HEK293T (cell line): ENCODE data around the gene ZNF236.

Experiments used
- CTCF ChIA-PET: fragments of 350-600 bp; formaldehyde crosslinking; extraction: SDS; loops from one replicate; lab custom pipeline; 2021; ENCODE audit warnings: antibody characterized with exemption, inconsistent platforms; lab: Yijun Ruan, JAX
- POLR2A ChIA-PET: fragments of 350-600 bp; formaldehyde crosslinking; extraction: SDS; loops from one replicate; lab custom pipeline; 2020; ENCODE audit warnings: antibody characterized with exemption, inconsistent platforms; lab: Yijun Ruan, JAX
- DNase-seq: peaks from one replicate; pipeline ENCODE4 v3.0.0; 2012; ENCODE audit warnings: mixed read lengths; ENCODE audit errors: extremely low spot score
- ARNT ChIP-seq: fragments of 450-650 bp; IDR thresholded peaks from 2 replicates; pipeline ENCODE4 v1.6.1; 2017; ENCODE audit warnings: mild to moderate bottlenecking
- BHLHE40 ChIP-seq: fragments of 450-650 bp; IDR thresholded peaks from 2 replicates; pipeline ENCODE4 v1.6.1; 2016; ENCODE audit warnings: mild to moderate bottlenecking, moderate library complexity, borderline replicate concordance
- CTBP1 ChIP-seq: fragments of 450-650 bp; IDR thresholded peaks from 2 replicates; pipeline ENCODE4 v1.6.1; 2016; ENCODE audit warnings: borderline replicate concordance
- ELF4 ChIP-seq: fragments of 450-650 bp; IDR thresholded peaks from 2 replicates; pipeline ENCODE4 v1.6.1; 2017; ENCODE audit warnings: antibody characterized with exemption
- FOXA1 ChIP-seq: fragments of 450-650 bp; IDR thresholded peaks from 2 replicates; pipeline ENCODE4 v1.6.1; 2016; ENCODE audit warnings: mild to moderate bottlenecking
- FOXK2 ChIP-seq: fragments of 450-650 bp; IDR thresholded peaks from 2 replicates; pipeline ENCODE4 v1.6.1; 2016; ENCODE audit warnings: mild to moderate bottlenecking
- FOXM1 ChIP-seq: fragments of 450-650 bp; IDR thresholded peaks from 2 replicates; pipeline ENCODE4 v1.6.1; 2017; ENCODE audit warnings: mild to moderate bottlenecking, borderline replicate concordance
- HDGF ChIP-seq: fragments of 450-650 bp; IDR thresholded peaks from 2 replicates; pipeline ENCODE4 v1.6.1; 2017; ENCODE audit warnings: antibody characterized with exemption, borderline replicate concordance
- L3MBTL2 ChIP-seq: fragments of 450-650 bp; conservative IDR thresholded peaks from 2 replicates; pipeline ENCODE4 v1.6.1; 2016; ENCODE audit warnings: mild to moderate bottlenecking
- LEF1 ChIP-seq: fragments of 450-650 bp; IDR thresholded peaks from 2 replicates; pipeline ENCODE4 v1.6.1; 2017; ENCODE audit warnings: mild to moderate bottlenecking, borderline replicate concordance
- NFRKB ChIP-seq: fragments of 450-650 bp; IDR thresholded peaks from 2 replicates; pipeline ENCODE4 v1.6.1; 2016; ENCODE audit warnings: mild to moderate bottlenecking, moderate library complexity
- PKNOX1 ChIP-seq: fragments of 450-650 bp; IDR thresholded peaks from 2 replicates; pipeline ENCODE4 v1.6.1; 2016
- SP1 ChIP-seq: fragments of 450-650 bp; IDR thresholded peaks from 2 replicates; pipeline ENCODE4 v1.6.1; 2017
- SUZ12 ChIP-seq: fragments of 450-650 bp; IDR thresholded peaks from 2 replicates; pipeline ENCODE4 v1.6.1; 2016; ENCODE audit warnings: mild to moderate bottlenecking
- TARDBP ChIP-seq: fragments of 450-650 bp; IDR thresholded peaks from 2 replicates; pipeline ENCODE4 v1.6.1; 2016
- ZNF384 ChIP-seq: fragments of 450-650 bp; IDR thresholded peaks from 2 replicates; pipeline ENCODE4 v1.6.1; 2016

Gene ZNF236

DNA sequence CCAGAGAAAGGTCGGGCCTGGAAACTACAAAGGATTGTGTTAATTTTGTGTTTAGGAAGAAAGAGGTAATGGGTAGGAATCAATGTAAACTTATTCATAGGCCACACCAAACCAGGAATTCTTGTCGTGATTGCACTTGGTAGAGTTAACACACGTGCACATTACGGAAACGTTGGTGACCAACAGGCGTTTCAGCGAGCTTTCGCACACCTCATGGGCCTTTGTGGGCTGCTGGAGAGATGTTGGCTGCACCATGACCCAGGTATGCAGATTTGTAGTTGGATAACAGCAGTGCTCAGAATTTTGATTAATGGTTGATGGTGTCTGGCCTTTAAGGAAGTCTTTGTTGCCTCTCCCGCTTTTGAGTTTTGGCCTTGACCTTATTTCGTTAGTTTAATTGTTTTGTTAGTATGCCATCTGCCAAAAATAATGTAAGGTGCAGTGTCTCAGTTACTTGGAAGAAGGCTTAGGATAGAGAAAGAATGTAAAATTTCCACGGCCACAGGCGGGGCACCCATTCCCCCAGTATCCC is 1.9 kb downstream of the ZNF236 start:
- ChIA-PET CTCF (interaction anchor here (1.0 kb wide), 1 partner anchor 23 kb away, joined by 3 read pairs; no protein-coding TSS in a partner anchor), POLR2A (no interaction called here)
- DNase-seq = no peak
- TF ChIP-seq HDGF (no peak), PKNOX1 (no peak), NFRKB (no peak), CTBP1 (no peak), ARNT (no peak), LEF1 (no peak), FOXA1 (no peak), ELF4 (no peak), L3MBTL2 (no peak), BHLHE40 (no peak), SP1 (no peak), ZNF384 (no peak), FOXM1 (no peak), TARDBP (no peak), FOXK2 (no peak)

DNA sequence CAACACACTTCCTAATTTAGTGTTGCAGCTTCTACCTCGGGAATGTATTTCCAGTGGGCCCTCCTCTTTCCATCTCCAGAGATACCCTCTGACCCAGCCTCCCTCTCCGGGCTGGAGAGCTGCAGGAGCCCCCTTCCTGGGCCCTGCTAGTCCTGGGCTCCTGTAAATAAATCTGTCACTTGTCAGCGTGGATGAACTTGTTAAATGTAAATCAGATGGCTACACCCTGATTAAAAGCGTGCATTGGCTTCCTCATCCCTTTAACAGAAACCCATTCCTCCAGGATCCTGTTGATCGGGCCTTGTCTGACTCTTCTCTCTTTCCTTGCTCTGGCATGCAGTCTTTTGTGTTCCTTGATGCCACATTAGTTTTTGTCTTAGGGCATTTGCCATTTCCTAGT is 2.4 kb downstream of the ZNF236 start:
- DNase-seq = no peak
- ChIA-PET POLR2A (no interaction called here), CTCF (no interaction called here)
- TF ChIP-seq PKNOX1 (peak; percentile 55), L3MBTL2 (no peak), NFRKB (no peak)

GRCh38 chr18:76827205-76828200 is 5.1 kb downstream of the ZNF236 start:
- TF ChIP-seq ARNT (no peak), LEF1 (no peak), SP1 (no peak), ZNF384 (no peak), HDGF (no peak), ELF4 (no peak)
- DNase-seq = no peak
- CTCF ChIA-PET = interaction anchor here (0.7 kb wide), 1 partner anchor 32 kb away, joined by 3 read pairs; no protein-coding TSS in a partner anchor
- POLR2A ChIA-PET = no interaction called here

DNA sequence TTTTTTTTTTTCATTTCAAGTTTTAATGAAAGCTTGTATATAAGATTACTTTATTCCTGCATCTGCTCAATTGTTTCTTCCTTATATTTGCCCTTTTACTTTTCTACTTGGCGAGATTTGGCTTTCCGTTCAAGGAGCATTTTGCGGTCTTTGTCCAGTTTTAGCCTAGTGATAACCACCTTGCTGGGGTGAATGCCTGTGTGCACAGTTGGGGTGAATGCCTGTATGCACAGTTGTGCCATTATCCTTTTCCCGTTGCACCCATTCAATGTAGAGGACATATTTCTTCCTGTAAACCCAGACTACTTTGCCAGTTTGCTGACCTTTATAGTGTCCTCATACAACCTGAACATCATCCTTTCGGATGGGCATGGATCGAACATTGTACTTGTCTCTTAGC is 12.0 kb downstream of the ZNF236 start:
- TF ChIP-seq ARNT = no peak
- no peak for TF ChIP-seq HDGF
- no peak for TF ChIP-seq CTBP1
- TF ChIP-seq ELF4 = no peak
- no peak for TF ChIP-seq FOXM1
- TF ChIP-seq LEF1 = no peak
- no peak for TF ChIP-seq SUZ12
- TF ChIP-seq FOXA1 = no peak
- no peak for TF ChIP-seq FOXK2
- TF ChIP-seq ZNF384 = no peak
- TF ChIP-seq BHLHE40 = no peak
- TF ChIP-seq NFRKB = no peak
- TF ChIP-seq TARDBP = no peak
- no peak for TF ChIP-seq L3MBTL2
- ChIA-PET POLR2A (no interaction called here), CTCF (no interaction called here)
- DNase-seq = no peak

GRCh38 chr18:76835380-76835779 is 13.0 kb downstream of the ZNF236 start:
- POLR2A ChIA-PET = no interaction called here
- TF ChIP-seq ARNT (no peak), LEF1 (no peak), PKNOX1 (no peak), NFRKB (no peak)
- CTCF ChIA-PET = no interaction called here
- DNase-seq = no peak

- TF ChIP-seq CTBP1 (no peak), SP1 (no peak), FOXK2 (no peak), PKNOX1 (no peak), BHLHE40 (no peak), ZNF384 (no peak), ARNT (no peak), FOXA1 (no peak), SUZ12 (no peak), TARDBP (no peak), LEF1 (no peak), ELF4 (no peak)
- POLR2A ChIA-PET = interaction anchor here (1.6 kb wide), 1 partner anchor 15 kb away, joined by 3 read pairs; no protein-coding TSS in a partner anchor
- CTCF ChIA-PET = no interaction called here
- no peak for DNase-seq
Observed at GRCh38 chr18:76837071-76837470, 14.7 kb downstream of the ZNF236 start.
